Endometrium (tissue), 2 donors: ENCODE data around the gene EXO1.
"Not testable (repeated sequence)": the region's sequence is repeated elsewhere in the genome, so short reads cannot be mapped to it uniquely, and the experiment has no call there.

ENCODE experiments used
- FAIRE-seq: peaks from 2 replicates; lab custom pipeline; 2012; peaks lifted over from hg19 to GRCh38; lab: Jason Lieb, UNC
- donor health status: control.
- donor health status: control.

EXO1 gene

GRCh38 chr1:241847796-241848685 is at the start of gene EXO1:
EXO1 (plus strand) TSS chr1:241848204; CDS start chr1:241850426, 2,222 bp downstream.
- FAIRE-seq: peak; percentile 18

DNA sequence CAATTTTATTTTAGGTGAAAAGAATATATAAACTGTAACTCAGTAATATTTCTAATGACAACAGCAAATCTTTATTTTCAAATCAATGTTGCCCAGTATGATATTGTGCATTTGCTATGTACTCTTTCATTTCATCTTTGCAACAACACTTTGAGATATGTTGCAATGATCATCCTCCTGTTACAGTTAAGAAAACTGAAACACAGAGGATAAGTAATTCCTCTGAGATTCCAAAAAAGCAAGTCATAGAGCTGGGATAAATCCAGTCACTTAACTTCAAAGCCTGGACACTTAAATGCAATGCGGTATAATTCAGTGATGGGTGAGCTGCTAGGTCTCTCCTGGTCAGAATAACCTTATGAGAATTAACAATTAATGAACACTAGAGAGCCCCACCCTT is 48.6 kb upstream of the EXO1 start:
- no peak for FAIRE-seq

DNA sequence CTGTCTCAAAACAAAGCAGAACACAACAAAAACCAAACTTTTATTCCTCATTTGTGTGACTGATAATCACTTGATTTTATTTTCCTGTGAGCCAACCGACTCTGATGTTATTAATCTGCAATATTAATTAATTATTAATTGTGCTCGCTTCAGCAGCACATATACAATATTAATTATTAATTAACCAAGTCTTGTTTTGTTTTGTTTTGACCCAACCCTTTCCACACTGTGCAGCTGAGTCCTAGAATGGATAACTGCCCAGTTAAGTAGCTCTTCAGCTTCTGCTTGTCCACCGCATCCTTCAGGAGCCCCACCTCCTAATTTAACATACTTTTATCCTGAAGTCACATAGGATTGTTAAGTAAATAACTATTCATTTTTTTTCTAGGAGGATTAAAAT is 47.4 kb upstream of the EXO1 start:
- no peak for FAIRE-seq

DNA sequence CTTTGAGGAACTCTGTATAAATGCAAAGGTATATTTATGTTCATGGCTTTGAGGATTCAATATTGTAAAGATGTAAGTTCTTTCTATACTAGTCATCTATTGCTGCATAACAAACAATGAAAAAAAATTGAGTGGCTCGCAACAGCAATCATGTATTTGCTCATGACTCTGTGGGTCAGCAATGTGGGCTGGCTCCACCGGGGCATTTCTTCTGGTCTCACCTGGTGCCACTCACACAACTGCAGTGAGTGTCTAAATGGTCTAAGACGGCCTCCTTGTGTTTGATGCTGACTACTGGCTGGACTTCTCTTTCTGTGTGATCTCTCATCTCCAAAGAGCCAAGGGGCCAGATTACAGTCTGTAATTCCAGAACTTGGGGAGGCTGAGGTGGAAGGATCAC is 45.1 kb upstream of the EXO1 start:
- no peak for FAIRE-seq

DNA sequence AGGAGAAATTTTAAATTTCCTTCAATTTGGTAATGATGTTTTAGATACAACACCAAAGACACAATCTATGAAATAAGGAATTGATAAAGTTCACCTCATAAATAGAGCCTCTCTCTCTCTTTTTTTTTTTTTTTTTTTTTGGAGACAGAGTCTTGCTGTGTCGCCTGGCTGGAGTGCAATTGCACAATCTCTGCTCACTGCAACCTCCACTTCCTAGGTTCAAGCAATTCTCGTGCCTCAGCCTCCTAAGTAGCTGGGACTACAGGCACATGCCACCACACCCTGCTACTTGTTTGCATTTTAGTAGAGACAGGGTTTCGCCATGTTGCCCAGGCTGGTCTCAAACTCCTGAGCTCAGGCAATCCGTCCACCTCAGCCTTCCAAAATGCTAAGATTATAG is 43.3 kb upstream of the EXO1 start:
- FAIRE-seq: not testable (repeated sequence)

DNA sequence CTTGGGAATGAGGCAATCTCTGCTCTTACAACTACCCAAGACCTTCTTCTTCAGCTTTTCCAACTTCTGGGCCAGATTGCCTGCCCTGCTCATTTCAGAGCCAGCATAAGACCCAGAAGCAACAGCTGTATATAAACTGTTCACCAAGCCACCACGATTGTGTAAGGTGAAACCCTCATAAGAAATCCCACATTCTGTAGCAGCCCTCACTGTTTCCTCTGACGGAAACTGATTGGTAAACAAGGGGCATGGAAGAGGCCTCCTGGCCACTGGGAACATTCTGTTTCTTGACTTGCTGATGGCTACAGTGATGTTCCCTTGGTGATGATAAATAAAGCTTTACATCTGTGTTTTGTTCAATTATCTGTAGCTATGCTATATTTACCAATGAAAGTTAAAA is 39.7 kb upstream of the EXO1 start:
- FAIRE-seq: no peak

DNA sequence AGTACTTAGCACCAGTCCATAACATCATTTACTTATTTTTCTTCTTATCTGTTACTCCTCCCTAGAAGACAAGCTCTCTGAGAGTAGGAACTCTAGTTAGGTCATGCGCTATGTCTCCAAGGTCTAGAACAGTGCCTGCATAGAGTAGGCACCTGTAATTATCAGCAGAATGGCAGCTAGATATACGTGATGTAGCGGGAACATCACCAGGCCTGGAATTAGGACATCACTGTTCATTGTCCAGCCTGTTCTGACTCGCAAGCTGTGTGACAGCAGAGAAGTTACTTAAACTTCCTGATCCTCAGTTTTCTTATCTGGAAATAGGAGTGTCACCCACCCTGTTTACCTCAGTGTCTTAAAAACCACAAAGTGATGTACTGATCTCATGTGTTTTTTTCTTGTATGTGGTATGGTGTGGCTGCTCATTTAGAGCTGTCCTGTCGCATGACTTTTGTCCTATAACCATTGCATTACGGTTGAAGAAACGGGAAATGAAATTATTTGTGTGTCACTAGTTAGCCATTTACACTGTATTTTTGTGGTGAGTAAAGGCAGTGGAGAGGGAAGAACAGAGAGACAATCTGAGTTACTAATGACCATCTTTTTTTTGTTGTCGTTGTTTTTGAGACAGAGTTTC is 37.1 kb upstream of the EXO1 start:
- FAIRE-seq: no peak

- no peak for FAIRE-seq
Measured at GRCh38 chr1:241813768-241814320, 34.2 kb upstream of the EXO1 start.

DNA sequence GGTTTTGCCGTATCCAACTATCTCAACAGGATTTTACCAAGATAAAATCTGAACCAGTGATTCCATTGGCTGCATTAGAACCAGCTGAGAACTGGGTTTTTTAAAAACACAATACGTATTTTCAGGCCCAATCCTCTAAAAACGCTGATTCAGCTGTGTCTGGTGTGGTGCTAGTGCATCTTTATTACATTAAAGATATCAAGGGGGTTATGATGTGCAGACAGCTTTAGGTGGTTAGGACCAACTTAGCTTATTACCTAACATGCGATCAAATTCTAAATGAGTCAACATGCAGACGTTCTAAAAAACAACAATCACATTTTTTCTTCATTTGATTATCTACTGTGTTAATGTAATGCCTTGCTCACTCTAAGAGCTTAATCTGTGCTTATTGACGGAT is 32.0 kb upstream of the EXO1 start:
- no peak for FAIRE-seq

DNA sequence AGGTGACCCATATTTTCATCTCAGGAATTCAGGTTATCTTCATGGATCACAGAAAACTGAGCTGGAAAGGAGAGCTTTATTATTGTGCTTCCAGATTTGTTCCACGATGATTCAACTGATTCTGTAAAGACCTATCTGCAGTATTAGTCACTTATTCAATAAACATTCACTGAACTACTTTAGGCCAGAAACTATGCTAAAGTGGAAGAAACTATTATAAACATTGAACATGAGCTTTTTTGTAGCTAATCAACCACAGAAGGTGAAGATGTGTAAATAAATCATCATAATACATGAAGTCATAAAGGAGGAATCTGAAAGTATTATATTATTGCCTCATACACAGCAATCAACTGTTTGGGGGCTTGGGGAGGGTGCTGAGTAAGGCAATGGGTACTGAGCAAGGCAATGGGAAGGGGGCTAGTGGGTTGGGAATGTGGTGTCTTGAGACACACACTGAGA is 30.6 kb upstream of the EXO1 start:
- no peak for FAIRE-seq

DNA sequence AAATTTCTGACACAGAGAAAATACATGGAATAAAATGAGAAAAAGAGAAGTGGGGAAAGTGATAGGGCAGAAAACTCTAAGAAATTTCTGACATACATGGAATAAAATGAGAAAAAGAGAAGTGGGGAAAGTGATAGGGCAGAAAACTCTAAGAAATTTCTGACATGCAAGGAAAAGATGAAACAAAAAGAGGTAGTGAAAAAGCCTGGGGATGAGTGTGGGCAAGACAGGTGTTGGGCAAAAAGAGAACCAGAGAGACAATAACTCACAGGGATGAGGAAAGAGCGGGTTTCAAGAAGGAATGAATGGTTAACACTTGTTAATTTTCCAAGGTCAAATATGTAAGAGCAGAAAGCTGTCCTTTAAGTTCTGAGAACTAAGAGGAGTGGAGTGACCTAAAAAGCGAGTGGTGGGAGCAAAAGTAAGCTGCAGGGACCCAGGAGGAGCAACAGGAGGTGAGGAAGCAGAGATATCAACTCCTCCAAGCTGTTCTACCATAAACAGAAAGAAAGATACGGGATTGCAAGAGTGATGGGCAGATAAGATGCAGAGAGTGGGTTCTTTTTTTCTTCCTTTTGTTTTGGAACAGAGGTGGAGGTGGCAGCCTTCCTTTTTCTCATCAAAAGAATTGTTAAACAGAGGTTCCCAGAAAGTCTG is 29.9 kb upstream of the EXO1 start:
- no peak for FAIRE-seq

- no peak for FAIRE-seq
Measured at GRCh38 chr1:241819340-241819866, 28.6 kb upstream of the EXO1 start.

DNA sequence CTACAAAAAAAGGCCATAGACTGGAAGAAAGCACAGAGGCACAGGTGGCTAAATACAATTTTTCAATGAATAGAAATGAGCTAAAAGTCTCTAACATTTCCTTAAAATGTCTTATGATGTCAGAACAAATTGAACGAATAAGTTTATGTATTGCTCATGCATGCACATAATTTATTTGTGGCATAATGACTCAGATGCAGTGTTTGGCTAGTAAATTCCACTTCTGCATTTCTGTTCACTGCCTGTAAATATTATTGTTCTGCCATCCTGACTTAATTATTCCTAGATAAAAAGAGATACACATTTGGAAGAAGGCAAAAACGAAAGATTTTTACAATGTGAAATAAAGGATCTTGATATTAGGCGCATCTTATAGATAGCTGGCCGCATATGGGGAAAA is 26.6 kb upstream of the EXO1 start:
- FAIRE-seq: no peak

DNA sequence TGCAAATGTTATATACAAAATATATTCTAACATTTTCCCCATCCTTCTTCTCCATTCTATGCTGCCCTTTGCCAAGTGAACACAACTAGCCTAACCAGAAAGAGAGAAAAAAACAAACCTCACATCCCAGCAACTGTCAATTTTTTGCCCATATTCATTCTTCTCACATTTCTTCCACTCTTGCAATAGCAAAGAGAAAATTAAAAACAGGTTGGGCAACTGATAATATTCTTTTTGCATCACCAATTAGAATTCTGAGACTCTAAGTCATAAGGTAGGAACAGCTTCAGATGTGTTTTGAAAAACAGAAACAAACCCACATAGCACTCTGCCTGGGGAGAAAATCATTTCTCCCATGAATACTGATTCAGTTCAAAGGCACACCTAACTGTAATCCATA is 25.2 kb upstream of the EXO1 start:
- no peak for FAIRE-seq

DNA sequence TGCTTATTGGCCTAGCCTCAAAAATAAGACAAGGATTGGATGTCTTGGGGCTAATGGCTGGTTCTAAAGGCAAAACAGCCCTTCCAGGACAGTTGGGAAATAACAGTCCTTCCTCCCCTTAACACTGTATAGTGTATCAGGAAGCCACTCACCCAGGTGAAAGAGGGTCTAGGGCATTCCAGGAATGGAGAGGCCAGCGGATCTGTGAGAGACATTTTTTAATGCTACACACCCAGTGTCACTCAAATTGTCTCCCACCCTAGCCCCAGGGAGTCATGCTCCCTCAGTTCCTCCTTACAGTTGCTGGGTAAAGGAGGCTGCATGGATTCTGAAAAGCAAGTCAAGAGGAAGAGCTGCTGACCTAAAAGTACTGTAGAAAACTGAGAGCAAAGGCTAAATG is 24.1 kb upstream of the EXO1 start:
- FAIRE-seq: no peak

- no peak for FAIRE-seq
Measured at GRCh38 chr1:241825581-241825980, 22.4 kb upstream of the EXO1 start.

DNA sequence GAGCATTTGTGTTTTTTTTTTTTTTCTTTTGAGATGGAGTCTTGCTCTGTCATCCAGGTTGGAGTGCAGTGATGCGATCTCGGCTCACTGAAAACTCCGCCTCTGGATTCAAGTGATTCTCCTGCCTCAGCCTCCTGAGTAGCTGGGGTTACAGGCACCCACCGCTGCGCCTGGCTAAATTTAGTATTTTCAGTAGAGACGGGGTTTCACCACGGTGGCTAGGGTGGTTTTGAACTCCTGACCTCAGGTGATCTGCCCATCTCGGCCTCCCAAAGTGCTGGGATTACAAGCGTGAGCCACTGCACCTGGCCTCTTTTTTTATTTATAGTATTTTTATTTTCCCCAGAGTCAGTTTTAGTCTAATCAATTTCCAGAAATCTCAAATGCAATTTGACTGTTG is 21.4 kb upstream of the EXO1 start:
- not testable (repeated sequence) for FAIRE-seq

DNA sequence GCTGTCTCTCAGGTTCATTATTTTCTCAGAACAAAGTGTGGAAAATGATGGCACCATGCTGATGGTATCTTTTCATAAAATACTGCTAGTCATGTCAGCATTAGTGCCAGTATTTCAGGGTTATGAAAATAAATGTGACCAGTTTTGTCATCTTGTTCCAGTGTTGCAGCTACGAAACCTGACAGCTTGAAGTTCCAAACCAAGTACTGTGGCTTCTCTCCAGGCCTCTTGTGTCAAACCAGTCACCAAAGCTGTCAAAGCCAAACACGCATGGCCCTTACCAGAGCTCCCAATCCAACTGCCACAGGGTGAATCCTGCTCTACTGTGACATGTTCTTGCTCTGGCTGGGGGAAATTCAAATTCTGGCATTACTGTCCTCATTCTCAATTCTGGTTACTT is 20.7 kb upstream of the EXO1 start:
- FAIRE-seq: no peak

DNA sequence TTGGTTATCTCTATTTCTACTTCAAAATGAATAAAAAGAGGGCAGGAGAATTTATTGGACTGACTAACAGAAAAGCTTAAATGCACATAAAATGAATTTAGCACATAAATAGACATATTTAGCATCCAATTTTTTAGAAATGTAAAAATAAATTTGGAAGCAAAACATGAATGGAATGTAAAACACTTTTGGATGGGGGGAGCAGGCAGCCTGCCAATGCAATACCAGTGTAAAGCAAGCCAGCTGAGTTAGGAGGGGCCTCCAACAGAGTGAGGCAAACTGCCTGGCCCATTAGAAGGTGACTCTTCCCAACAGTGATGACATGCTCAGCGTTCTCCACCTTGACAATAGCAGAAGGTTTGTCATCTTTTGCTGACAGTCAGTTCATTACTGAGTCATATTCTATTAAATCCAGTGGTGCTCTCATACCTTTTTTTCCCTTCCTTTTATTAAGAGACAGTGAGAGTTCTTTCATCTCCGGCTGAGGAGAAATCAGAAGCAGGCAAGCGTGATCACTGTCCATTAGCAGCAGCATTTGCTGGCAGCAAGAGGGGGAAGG is 19.5 kb upstream of the EXO1 start:
- FAIRE-seq: no peak

DNA sequence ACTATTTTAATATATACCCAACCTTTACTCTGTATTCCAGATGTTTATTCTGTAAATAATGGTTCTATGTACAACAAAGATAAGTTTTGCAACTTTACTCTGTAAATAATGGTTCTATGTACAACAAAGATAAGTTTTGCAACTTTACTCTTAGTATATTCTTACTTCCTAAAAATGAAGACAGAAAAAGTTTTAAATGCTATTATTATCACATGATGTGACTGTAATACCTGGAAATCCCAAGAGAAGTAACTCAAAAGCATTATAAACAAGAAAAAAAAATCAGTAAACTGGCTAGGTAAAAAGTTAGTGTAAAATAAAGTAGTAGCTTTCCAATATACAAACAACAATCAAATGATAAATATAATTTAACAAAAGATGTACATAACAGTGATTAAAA is 18.5 kb upstream of the EXO1 start:
- FAIRE-seq: peak; percentile 31

DNA sequence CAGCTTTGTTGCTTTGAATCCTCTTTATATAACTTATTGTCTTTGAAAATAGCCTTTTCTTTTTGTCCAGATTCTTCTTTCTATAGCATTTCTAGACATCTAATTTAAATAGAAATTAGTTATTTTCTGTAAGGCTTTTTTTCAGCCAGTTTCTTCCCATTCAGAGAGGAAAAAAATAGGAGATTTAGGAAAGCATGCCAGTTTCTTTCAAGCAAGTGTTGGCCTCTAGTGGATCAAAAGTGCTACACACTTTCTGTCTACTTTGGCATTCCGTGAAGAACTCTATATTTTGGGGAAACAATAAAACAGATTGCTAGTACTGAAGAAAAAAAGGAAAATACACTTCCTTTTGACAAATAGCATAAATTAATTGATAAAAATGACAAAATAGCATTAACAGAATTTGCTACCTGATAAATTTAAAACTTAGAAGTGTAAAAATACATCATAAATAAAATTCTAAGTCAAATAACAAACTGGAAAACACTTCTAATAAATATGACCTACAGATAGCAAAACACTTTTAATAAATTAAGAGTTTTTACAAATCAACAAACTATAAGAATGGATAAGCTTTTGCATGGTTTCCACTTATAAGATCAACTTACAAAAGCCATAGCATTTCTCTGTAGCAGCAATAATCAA is 13.1 kb upstream of the EXO1 start:
- peak; percentile 60 for FAIRE-seq

DNA sequence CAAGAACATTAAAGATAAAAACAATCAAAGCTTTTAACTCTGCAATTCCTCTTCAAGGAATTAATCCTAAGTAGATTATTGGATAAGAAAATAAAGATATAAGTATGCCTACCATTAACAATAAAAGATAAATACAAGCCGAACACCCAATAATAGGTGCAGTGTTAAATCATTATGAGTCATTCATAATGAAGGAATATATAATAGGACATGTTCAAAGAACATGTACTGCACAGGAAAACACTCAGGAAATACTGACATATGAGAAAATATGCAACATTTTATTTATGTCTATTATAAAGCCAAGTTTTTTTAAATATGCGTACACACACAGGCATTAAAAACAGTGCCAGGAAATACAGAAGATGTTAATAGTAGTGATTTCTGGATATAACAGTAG is 11.1 kb upstream of the EXO1 start:
- FAIRE-seq: no peak
